HG03039 (cell line): ENCODE measurements around the gene UBQLN2.
A peak's percentile ranks its signal among the peaks of the same experiment; 100 is the strongest.
"Not testable (repeated sequence)": the region's sequence is repeated elsewhere in the genome, so short reads cannot be mapped to it uniquely, and the experiment has no call there.

Source experiments
- ATAC-seq: cut with Tn5 transposase; IDR thresholded peaks from one replicate; pipeline ENCODE4 v1.9.1; 2021; ENCODE audit warnings: mild to moderate bottlenecking, moderate library complexity; ENCODE audit not compliant: unreplicated experiment

UBQLN2 gene

GRCh38 chrX:56563231-56564161 is at the start of gene UBQLN2:
Gene UBQLN2, plus strand, starts transcription at chrX:56563627. Its CDS starts 247 bp downstream, at chrX:56563874.
- ATAC-seq, result peak; percentile 76

DNA sequence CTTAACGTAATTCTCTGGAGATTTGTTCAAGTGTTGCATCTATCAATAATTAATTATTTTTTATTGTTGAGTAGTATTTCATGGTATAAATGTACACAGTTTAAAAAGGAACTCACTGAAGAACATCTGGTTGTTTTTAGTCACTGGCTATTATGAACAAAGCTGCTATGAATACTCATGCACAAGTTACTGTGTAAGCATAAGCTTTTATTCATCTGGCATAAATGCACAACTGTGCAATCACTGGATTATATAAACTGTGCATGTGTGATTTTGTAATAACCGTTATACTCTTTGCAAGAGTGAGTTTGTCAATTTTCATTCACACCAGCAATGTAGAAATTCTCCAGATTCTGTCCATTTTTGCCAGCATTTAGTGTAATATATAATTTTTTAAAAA is 43.8 kb upstream of the UBQLN2 start:
- no peak for ATAC-seq

DNA sequence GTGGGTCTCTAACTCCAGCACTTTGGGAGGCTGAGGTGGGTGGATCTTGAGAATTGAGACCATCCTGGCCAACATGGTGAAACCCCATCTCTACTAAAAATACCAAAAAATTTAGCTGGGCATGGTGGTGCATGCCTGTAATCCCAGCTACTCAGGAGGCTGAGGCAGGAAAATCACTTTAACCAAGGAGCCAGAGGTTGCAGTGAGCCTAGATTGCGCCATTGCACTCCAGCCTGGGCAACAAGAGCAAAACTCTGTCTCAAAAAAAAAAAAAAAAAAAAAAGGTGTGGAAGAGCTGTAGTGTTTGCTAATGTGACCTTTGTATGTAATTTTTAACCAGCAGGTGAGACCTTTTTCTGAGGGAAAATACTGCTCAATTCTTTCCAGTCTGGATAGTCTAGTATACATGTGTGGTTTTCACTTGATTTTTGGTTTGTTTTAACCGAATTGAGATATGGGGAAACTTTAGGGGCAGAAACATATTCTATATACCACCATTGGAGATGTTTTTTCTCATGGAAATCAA is 33.9 kb upstream of the UBQLN2 start:
- ATAC-seq, result not testable (repeated sequence)

GRCh38 chrX:56530011-56530410 is 33.4 kb upstream of the UBQLN2 start:
- ATAC-seq, result no peak

DNA sequence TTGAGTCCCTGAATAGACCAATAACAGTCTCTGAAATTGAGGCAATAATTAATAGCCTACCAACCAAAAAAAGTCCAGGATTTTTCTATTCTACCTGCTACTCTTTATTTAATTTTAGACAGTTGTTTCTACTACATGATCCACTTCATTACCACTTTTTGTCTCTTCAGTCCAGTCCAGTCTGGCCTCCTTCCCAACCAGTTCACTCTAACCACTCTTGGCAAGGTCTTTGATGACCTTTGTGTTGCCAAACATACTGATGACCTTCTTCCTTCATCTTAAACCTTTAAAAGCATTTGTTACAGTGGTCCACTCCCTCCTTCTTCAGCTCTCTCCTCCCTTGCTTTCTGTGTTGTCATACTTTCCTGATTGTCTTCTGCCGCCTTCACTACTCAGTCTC is 12.8 kb upstream of the UBQLN2 start:
- no peak for ATAC-seq

DNA sequence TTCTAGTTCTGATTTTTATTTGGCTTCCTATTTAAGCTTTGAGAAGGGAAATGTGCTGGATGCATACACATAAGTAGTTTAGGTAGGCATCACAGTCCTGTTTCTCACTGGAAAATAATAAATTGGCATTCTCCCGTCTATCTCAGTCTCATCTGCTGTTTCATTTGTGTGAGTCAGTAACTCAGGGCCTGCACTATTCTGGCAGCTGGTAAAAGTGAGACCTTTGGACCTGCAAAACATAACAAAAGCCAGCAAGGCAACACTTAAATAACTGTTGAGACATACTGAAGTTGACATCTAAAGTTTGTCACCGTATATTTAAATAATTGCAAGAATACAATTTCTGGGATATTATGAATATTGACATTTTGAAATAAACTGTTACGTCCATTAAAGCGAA is 8.6 kb upstream of the UBQLN2 start:
- no peak for ATAC-seq

DNA sequence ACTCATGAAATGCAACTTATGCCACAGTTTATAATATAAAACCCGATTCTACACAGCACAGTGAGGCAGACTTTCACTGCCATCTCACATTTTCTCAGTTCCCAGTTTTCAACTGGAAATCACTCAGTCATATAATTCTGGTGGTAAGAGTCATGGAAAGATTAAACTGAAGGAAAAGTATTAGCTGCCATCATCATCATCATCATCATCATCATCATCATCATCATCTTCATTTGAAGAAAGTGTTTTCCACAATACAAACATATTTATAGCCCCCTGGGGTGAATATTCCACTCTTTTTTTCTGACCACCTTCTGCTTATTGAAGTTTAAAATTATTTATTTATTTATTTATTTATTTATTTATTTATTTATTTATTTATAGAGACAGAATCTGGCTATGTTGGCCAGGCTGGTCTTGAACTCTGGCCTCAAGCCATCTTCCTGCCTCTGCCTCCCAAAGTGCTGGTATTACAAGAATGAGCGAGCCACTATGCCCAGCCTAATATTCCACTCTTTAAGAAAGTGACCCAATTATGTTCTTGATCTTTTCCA is 6.0 kb upstream of the UBQLN2 start:
- ATAC-seq, result no peak

DNA sequence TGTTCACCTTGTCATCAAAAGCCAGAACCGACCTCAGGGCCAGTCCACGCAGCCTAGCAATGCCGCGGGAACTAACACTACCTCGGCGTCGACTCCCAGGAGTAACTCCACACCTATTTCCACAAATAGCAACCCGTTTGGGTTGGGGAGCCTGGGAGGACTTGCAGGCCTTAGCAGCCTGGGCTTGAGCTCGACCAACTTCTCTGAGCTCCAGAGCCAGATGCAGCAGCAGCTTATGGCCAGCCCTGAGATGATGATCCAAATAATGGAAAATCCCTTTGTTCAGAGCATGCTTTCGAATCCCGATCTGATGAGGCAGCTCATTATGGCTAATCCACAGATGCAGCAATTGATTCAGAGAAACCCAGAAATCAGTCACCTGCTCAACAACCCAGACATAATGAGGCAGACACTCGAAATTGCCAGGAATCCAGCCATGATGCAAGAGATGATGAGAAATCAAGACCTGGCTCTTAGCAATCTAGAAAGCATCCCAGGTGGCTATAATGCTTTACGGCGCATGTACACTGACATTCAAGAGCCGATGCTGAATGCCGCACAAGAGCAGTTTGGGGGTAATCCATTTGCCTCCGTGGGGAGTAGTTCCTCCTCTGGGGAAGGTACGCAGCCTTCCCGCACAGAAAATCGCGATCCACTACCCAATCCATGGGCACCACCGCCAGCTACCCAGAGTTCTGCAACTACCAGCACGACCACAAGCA is 898 bp downstream of the UBQLN2 start:
- ATAC-seq, result no peak

DNA sequence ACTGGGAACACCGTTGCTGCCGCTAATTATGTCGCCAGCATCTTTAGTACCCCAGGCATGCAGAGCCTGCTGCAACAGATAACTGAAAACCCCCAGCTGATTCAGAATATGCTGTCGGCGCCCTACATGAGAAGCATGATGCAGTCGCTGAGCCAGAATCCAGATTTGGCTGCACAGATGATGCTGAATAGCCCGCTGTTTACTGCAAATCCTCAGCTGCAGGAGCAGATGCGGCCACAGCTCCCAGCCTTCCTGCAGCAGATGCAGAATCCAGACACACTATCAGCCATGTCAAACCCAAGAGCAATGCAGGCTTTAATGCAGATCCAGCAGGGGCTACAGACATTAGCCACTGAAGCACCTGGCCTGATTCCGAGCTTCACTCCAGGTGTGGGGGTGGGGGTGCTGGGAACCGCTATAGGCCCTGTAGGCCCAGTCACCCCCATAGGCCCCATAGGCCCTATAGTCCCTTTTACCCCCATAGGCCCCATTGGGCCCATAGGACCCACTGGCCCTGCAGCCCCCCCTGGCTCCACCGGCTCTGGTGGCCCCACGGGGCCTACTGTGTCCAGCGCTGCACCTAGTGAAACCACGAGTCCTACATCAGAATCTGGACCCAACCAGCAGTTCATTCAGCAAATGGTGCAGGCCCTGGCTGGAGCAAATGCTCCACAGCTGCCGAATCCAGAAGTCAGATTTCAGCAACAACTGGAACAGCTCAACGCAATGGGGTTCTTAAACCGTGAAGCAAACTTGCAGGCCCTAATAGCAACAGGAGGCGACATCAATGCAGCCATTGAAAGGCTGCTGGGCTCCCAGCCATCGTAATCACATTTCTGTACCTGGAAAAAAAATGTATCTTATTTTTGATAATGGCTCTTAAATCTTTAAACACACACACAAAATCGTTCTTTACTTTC is 1.8 kb downstream of the UBQLN2 start:
- ATAC-seq, result no peak

GRCh38 chrX:56569378-56570057 is 6.1 kb downstream of the UBQLN2 start:
- no peak for ATAC-seq

GRCh38 chrX:56572975-56573374 is 9.5 kb downstream of the UBQLN2 start:
- ATAC-seq, result no peak

DNA sequence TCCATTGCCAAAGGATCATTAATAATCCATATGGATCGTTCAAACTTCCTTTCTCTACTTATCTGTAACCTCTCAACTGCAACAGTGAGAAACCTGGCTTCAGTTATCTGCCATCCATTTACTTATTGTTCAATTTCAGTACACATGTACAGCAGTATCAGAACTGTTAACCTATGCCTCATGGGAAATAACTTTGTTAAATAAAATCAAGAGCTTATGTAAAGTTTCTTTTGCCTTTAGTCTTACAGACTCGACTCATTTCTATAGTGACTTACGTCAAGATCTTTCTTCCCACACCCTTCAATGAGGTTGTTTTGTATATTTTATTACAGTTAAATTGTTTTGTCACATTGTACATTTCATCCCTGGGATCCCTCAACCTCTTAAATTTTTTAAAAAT is 11.4 kb downstream of the UBQLN2 start:
- ATAC-seq, result no peak

GRCh38 chrX:56576721-56577120 is 13.3 kb downstream of the UBQLN2 start:
- ATAC-seq, result no peak

DNA sequence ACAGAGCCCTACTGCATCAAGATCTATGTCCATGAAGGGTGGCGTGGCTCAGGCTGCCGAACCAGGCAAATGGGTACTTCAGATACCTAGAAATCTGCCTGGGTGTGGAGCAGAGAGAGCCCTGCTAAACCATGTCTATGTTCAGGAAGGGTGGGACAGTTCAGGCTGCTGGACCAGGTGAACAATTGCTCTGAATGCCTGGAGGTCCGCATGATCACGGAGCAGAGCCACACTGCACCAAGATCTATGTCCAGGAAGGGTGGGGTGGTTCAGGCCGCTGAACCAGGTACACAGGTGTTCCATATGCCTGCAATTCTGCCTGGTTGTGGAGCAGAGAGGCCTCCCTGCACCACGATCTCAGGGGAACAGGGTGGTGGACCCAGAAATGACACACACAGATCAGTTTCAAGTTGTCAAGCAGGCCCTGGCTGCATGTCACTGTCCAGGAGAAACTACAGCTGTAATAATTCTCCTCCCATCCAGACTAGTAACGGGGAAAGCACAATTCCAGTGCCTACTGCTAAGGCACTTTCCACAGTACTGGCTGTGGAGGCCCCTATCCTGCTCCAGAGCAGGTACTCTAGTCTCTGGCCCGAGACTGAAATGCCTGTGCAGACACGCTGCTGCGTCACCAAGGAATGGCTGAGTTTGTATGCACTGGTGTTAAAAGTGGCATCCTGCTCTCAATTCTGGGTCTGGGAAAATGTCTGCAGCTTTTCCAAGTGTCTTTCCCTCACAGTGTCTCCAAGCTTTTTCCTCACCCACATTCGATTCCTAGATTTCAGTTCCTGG is 25.2 kb downstream of the UBQLN2 start:
- ATAC-seq, result no peak

GRCh38 chrX:56591830-56592229 is 28.4 kb downstream of the UBQLN2 start:
- not testable (repeated sequence) for ATAC-seq

- no peak for ATAC-seq
Observed at GRCh38 chrX:56600141-56600540, 36.7 kb downstream of the UBQLN2 start.

DNA sequence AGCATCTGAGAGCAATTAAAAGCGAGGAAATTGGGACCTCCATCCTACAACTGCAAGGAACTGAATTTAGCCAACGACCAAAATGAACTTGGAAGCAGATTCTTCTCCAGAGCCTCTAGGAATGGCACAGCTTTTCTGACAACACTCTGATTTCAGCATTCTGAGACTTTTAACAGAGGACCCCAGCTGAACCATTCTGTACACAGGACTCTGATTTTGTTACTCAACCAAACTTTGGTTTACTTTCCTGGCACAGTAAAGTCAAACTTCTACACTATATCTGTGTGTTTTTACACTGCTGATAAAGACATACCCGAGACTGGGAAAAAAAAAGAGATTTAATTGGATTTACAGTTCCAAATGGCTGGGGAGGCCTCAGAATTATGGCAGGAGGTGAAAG is 37.6 kb downstream of the UBQLN2 start:
- ATAC-seq, result no peak

- ATAC-seq, result no peak
Observed at GRCh38 chrX:56615282-56615681, 51.9 kb downstream of the UBQLN2 start.
